Left ventricle myocardium inferior (tissue), 1 donor: ENCODE measurements around the gene REXO2. TPM values are rescaled to one million over a fixed set of nuclear protein-coding genes. Genes with fewer than 3 reads are reported as not detected.

Source experiments
- DNase-seq: peaks from one replicate; pipeline ENCODE4 v3.0.0-alpha.2; 2020
- H3K27ac ChIP-seq: fragments of 200-600 bp; replicated peaks from 2 replicates; pipeline ENCODE4 v1.8.0; 2021
- H3K27me3 ChIP-seq: fragments of 200-600 bp; 2 replicates; pipeline ENCODE4 v1.8.0; 2021; ENCODE audit warnings: low read depth
- H3K36me3 ChIP-seq: fragments of 200-600 bp; 2 replicates; pipeline ENCODE4 v1.8.0; 2021
- H3K4me1 ChIP-seq: fragments of 200-600 bp; 2 replicates; pipeline ENCODE4 v1.8.0; 2021
- H3K4me3 ChIP-seq: fragments of 200-600 bp; 2 replicates; pipeline ENCODE4 v1.8.0; 2021; ENCODE audit warnings: mild to moderate bottlenecking, moderate library complexity
- H3K9me3 ChIP-seq: fragments of 200-600 bp; replicated peaks from 2 replicates; pipeline ENCODE4 v1.8.0; 2021
- intact Hi-C: fragments of 100-400 bp; cut with micrococcal nuclease; formaldehyde crosslinking; loops from one replicate; pipeline ENCODE4 v1.11.0; 2022
- total RNA-seq: library from RNA; stranded (reverse); fragmentation: NEBNext Ultra II Directional; extraction: Animal tissue kit (Norgen Biotek cat#: 25700); gene quantifications from one replicate; pipeline ENCODE4 v1.2.1, GENCODE V29; 2021
- TF ChIP-seq, protein P1 (sequence below): fragments of 200-600 bp; IDR thresholded peaks from 2 replicates; pipeline ENCODE4 v1.8.0; 2021; ENCODE audit warnings: antibody characterized with exemption, mild to moderate bottlenecking, borderline replicate concordance
- donor health status: DM: no; HTN: yes; CAD: no; lungs with severe emphysema.

The REXO2 gene
- total RNA-seq, 1 donor from 2014 or later = 182 TPM

GRCh38 chr11:114448749-114449482, 9.6 kb downstream of the REXO2 start:
- Histone ChIP-seq H3K27me3 (no peaks in the 10 kb centered on the region), H3K27ac (peak overlapping the region; percentile 7), H3K4me1 (peaks cover 46% of the 10 kb centered on the region), H3K9me3 (no peaks in the 10 kb centered on the region), H3K4me3 (no peak overlapping the region), H3K36me3 (peaks cover 64% of the 10 kb centered on the region)
- no peak for DNase-seq
- intact Hi-C loops = no loop called here
- TF ChIP-seq, protein P1, sequence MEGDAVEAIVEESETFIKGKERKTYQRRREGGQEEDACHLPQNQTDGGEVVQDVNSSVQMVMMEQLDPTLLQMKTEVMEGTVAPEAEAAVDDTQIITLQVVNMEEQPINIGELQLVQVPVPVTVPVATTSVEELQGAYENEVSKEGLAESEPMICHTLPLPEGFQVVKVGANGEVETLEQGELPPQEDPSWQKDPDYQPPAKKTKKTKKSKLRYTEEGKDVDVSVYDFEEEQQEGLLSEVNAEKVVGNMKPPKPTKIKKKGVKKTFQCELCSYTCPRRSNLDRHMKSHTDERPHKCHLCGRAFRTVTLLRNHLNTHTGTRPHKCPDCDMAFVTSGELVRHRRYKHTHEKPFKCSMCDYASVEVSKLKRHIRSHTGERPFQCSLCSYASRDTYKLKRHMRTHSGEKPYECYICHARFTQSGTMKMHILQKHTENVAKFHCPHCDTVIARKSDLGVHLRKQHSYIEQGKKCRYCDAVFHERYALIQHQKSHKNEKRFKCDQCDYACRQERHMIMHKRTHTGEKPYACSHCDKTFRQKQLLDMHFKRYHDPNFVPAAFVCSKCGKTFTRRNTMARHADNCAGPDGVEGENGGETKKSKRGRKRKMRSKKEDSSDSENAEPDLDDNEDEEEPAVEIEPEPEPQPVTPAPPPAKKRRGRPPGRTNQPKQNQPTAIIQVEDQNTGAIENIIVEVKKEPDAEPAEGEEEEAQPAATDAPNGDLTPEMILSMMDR = no peak

DNA sequence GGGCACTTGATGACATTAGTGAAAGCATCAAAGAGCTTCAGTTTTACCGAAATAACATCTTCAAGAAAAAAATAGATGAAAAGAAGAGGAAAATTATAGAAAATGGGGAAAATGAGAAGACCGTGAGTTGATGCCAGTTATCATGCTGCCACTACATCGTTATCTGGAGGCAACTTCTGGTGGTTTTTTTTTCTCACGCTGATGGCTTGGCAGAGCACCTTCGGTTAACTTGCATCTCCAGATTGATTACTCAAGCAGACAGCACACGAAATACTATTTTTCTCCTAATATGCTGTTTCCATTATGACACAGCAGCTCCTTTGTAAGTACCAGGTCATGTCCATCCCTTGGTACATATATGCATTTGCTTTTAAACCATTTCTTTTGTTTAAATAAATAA, 10.6 kb downstream of the REXO2 start:
- Histone ChIP-seq H3K9me3 (no peaks in the 10 kb centered on the region), H3K27ac (no peak overlapping the region), H3K27me3 (no peaks in the 10 kb centered on the region), H3K4me3 (no peak overlapping the region), H3K4me1 (peaks cover 37% of the 10 kb centered on the region), H3K36me3 (peaks cover 54% of the 10 kb centered on the region)
- TF ChIP-seq, protein P1 = no peak
- intact Hi-C loops = no loop called here
- DNase-seq = no peak

GRCh38 chr11:114452399-114452798, 13.1 kb downstream of the REXO2 start:
- H3K27ac ChIP-seq = no peak overlapping the region
- H3K27me3 ChIP-seq = no peaks in the 10 kb centered on the region
- peaks cover 51% of the 10 kb centered on the region for H3K36me3 ChIP-seq
- TF ChIP-seq, protein P1 = no peak
- H3K4me3 ChIP-seq = no peak overlapping the region
- no peak for DNase-seq
- intact Hi-C loops = no loop called here
- H3K4me1 ChIP-seq = peaks cover 29% of the 10 kb centered on the region
- no peaks in the 10 kb centered on the region for H3K9me3 ChIP-seq

DNA sequence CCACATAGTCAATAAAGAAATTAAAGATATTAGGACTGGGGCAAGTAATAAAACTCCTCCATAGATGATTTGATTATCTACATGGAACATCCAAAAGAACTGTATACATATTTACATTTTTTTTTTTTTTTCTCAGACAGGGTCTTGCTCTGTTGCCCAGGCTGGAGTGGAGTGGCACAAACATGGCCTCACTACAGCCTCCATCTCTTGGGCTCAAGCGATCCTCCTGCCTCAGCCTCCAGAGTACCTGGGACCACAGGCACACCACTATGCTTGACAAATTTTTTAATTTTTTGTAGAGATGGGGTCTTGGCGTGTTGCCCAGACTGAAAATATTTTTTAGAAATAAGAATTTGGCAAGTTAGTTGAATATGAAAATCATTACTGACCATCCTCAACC, 24.7 kb downstream of the REXO2 start:
- Histone ChIP-seq H3K9me3 (peaks cover 6% of the 10 kb centered on the region), H3K36me3 (peaks cover 7% of the 10 kb centered on the region), H3K27ac (no peak overlapping the region), H3K4me1 (peaks cover 4% of the 10 kb centered on the region), H3K27me3 (no peaks in the 10 kb centered on the region), H3K4me3 (no peak overlapping the region)
- intact Hi-C loops = no loop called here
- TF ChIP-seq, protein P1 = no peak
- DNase-seq = no peak

DNA sequence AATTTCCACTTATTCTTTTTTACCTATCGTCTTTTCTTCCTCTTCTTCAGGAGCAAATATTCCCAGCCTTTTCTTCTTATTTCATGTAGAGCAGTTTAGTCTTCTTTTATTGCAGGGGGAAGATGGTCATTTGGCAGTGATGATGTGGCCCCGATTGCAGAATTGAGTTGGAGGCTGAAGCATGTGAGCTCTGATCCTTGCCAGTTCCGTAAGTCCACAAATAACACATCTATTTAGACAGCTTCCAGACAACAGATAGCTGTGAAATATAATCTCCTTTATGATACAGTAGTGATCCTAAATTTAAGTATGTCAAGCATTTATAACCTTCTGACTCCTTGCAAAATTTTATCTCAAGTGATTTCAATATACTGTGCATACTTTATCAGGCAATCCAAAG, 27.5 kb downstream of the REXO2 start:
- intact Hi-C loops = no loop called here
- H3K36me3 ChIP-seq = peaks cover 7% of the 10 kb centered on the region
- no peak overlapping the region for H3K4me3 ChIP-seq
- H3K27me3 ChIP-seq = no peaks in the 10 kb centered on the region
- H3K27ac ChIP-seq = peak overlapping the region; percentile 20
- peaks cover 6% of the 10 kb centered on the region for H3K9me3 ChIP-seq
- TF ChIP-seq, protein P1 = no peak
- DNase-seq = no peak
- peaks cover 4% of the 10 kb centered on the region for H3K4me1 ChIP-seq
